Measurements from ENCODE around the gene ZNF516.

The ZNF516 gene

DNA sequence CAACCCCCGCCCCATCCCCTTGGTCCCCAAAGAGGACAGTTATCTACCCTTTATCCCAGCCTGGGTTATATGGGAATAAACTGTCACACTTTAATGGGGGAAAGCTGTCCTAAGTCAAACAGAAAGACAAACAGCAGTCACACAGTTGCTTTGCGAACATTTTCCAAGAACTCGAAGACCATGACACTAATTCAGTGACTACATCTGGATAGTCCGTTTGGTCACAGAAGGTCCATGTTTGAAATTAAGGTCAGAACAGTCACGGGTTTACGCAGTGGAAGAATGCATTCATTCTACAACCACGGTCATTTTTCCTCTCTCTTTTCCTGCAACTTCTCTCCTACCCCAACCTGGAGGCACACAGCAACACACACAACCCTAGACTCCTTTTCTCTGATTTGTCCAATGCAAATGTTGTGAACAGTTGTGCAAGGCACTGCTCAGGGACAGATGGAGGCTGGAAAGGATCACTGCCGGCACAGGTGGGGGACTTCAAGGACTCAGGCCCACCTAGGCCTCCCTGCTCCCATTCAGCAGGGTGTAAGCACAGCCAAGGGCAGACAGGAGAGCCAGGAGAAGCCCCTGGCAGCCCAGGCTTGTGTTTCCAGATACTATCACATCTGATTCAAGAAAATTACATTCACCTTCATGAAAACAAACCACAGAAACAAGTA is 39.9 kb downstream of the ZNF516 start:
- DNase-seq: no peak

GRCh38 chr18:76454418-76454817 is 40.6 kb downstream of the ZNF516 start:
- DNase-seq: no peak

GRCh38 chr18:76453932-76454331 is 41.1 kb downstream of the ZNF516 start:
- no peak for DNase-seq

DNA sequence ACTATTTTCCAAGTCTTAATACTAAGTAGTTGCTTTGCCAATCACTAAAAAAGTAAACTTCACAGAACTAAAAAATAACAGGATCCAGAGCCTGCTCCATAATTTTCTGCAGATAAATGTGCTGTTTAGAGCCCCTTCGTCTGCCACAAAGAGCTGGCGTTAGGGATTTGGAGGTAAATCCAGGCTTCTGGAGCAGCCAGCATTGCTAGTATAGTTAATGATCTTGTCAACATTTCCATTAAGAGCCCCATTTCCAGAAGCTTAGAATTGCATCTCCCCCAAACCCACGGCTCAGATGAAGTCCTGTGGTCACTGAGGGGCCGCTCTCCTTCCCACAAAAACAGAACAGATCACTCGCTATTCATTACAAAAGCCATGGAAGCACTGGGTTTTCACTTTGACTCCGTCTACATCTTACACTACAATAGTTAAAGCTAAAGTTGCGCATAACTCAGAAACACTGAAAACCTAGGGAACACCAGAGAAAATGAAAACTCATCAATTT is 41.9 kb downstream of the ZNF516 start:
- no peak for DNase-seq

- no peak for DNase-seq
Observed at GRCh38 chr18:76452357-76452756, 42.7 kb downstream of the ZNF516 start.

DNA sequence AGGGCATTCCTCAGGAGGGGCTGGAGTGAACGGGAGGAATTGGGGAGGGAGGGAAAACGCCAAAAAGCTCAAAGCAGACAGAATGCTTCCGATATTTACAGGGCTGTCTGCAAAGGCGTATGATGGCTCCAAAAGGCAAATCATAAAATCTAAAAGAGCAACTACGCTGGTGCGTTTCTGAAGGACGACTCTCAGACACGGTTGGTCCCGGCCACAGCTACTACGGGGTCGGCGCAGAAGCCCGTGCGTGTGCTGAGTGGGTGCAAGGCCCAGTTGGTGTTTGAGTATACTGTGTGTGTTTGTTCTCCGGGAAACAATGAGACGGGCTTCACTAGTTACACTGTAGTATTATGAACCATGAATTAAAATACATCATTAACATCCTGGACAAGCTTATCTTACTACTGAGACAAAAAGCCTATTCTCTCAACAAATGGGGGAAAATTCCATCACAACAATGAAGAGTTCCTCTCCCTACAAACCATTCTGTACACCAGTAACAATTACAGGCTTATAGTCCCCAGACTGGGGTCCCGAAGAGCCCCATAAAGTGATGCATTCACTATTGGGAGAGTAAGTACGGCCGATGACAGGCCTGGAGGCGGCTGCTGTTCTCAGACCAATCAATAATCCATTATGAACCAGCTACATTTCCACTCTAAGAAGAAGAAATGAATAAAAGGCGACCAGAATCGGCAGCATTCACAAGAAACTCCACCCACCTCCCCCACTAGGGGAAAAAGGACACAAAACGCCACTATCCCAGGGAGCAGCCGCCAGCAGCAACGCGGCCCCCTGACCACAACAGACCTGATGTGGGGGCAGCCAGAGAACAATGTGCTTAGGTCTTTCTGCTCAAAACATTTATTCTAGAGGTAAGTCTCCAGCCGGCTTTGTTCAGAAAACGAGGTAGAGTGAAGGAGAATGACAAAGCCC is 43.4 kb downstream of the ZNF516 start:
- no peak for DNase-seq

DNA sequence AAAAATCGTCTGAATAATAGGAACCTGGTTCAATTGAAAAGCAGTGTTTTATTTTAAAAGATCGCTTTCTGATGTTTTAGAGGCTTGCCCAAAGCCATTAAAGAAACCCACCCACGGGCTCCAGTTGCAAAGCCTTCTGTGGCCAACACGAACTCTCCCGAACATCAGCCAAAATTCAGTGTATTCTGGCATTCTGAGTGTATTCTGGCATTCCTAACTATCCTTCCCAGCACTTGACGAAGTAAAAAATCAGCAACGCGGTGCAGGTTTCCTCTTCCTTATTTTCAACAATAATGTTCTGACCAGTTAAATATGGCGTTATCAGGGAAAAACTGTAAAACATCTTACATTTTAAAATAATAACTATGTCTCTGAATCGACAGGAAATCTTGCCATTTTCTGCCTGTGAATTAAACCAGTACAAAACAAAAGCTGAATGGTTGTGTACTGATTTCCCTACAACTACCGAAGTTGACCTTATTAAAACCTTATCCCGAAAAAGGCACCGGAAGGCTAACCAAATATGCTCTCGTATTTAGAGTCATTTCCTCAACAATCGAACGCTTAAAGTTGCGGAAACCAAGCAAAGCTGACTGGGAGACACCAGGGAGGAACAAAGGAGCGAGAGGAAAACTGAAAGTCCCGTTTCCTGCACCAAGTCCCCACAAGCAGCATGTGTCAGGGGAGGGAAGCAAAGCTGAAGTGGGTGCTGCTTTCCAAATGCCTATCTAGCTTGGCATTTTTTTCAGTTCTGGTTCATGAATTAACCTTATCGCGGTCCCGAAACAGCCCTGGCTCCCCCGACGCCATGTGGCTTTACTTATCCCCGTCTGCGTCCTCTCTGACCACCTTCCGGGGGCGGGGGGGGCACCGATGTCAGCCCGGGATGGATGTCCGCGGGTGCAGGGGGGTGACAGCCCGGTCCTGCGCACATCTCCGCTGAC is 44.3 kb downstream of the ZNF516 start:
- DNase-seq: no peak

GRCh38 chr18:76449111-76449453 is 46.0 kb downstream of the ZNF516 start:
- no peak for DNase-seq

DNA sequence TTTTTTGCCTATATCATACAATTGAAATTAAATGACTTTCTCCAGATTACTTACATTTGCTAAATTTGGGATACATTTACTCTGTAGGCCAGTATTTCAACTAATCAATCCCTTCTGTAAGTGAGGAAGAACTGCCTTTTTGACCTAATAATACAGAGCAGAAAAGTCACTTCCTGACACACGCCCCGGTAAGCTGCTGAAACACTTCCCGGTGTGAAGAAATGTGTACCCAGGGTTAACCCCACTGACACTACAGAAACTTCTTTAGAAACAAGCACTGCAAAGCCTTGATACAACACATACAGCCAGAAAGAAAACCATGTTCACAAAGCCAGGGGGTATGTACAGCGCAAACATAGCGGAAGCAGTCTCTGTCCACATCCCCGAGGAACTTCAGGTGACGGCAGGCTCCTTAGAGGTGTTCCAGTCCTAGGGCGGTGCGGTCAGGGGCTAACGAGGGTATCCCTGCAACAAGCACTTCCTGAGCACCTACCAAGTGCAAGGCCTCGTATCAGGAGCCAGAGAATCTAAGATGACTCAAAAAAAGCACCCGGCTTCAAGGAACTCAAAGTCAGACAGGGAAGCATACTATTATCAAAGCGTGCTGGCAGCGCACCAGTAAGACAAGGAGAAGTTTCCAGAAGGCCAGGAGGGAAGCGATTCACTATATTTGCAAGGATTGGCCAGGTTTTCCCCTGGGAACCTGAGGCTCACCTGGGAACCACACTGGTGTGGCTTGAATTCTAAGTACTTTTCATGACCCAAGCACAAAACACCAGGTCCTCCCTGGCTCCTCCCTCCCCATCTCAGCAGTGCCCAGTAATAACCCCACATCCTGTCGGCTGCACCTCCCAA is 46.6 kb downstream of the ZNF516 start:
- DNase-seq: no peak

- no peak for DNase-seq
Observed at GRCh38 chr18:76447258-76447890, 47.7 kb downstream of the ZNF516 start.

DNA sequence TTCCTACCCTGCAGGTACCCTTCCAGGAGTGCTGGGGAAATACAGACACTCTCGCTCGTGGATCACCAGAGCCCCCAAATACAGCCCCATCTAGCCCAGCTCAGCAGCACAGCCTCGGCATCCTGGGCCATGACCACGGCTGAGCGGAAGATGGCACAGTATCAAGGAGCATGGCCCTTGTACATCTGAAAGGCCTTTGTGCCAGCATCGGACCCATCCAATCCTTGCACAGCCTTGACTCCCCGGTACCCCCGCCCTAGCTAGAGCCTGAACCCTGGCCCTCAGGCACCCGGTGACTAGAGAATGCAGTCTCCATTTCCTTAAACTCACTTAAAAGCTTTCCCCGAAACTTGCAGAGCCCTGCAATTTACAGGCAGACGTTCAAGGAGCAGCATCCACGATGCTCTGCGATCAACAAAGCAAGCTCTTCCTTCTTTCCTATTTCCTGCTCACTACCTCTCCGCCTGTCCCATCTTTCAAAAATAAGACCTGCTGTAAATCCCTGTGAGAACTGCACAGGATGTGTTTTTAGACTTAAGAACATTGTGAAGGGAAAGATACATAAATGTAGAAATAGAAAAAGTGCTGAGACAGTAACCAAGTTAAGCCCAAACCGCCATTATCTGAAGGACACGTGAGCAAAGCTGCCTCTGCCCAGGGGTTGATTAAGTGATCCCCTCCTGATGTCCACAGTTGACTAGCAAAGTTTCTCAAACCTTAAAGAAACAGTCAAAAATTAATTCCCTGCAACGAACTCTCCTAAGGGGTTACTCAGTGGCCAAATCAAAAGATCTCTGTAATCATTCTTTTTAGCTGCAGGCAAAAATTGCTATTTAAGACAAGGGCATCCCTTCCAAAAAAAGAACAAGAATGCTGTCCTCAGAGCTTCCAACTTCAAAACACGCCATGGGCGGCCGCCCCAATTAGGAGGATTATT is 48.5 kb downstream of the ZNF516 start:
- no peak for DNase-seq

DNA sequence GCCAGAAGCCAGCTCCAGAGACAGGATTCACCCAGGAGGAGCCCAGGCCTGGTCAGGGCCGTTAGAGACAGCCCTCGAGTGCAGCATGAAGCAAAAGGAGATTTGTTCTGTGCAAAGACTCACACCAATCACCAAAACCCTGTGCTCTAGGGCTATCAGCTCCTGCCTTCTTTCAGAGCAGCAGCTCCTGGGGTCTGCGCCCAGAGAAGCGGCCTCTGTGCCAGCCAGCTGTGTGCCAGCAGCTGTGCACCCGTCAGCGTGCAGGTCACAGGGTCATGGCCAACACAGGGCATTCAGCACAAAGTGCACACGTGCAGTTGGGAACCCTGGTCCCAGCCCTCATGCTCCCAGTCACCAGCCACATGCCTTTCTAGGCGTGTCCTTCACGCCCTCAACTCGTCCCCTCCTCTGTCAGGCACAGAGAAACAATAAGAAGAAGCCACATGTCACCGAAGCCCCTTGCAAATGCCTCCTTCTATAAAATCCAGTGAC is 49.3 kb downstream of the ZNF516 start:
- DNase-seq: no peak

DNA sequence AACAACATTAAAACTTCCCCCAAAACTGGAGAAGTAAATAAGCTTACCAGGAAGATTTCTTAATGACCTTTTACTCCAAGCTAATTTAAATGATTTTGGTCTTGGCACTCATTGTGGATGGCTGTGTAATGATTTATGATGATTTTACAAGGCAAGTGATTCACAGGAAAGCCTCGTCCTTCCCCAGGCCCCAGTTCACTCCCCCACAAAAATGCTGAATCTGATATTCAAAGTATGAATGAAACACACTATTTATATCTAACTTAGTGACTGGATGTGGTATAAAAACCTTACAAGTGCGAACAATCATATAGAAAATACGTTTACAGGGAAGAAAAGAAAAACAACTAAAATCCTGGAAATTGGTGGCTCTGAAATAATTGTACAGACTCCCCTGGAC is 49.8 kb downstream of the ZNF516 start:
- DNase-seq: no peak

DNA sequence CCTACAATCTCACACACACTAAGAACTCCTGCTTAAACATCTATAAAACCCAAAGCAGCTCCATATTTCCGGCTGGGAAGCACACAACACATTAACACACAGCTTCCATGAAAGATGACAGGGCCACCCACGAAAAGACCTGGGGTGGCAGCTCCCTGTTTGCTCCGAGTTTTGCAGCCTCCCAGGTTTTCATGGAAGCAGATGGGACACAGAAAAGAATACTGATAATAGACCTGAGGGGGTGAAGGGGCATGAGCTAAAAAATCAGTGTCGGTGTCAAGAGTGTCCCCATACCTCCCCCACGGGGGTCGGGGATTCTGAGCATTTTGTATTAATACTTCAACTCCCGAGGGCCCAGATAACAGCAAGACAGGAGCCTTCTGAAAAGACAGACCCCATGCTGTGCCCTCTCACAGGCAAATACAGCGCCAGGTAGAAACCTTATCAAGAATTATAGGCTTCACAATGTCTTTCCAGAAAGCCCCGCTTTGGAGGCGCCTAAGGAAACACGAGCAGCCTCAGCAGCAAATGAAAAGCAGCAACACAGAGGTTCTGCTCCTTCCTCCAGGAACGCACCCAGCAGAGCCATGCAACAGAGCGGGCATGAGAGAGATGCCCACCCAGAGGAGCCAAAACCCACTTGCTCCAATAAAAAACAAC is 50.5 kb downstream of the ZNF516 start:
- no peak for DNase-seq

- no peak for DNase-seq
Observed at GRCh38 chr18:76443519-76444445, 51.3 kb downstream of the ZNF516 start.

GRCh38 chr18:76442413-76443171 is 52.5 kb downstream of the ZNF516 start:
- DNase-seq: no peak

- DNase-seq: no peak
Observed at GRCh38 chr18:76441668-76442412, 53.2 kb downstream of the ZNF516 start.
